H1 (cell line): ENCODE data around the gene ZWILCH. TPM values are rescaled to one million over a fixed set of nuclear protein-coding genes. Genes with fewer than 3 reads are reported as not detected.

Experiments
- SUZ12 ChIP-seq: fragments of 200-600 bp; sonication (generic); IDR thresholded peaks from 2 replicates; pipeline ENCODE4 v1.6.1; 2012; ENCODE audit warnings: mild to moderate bottlenecking, inconsistent platforms, low read length, moderate library complexity, mixed read lengths
- TAF7 ChIP-seq: optimal IDR thresholded peaks from 2 replicates; pipeline ENCODE3; 2011; ENCODE audit warnings: low read depth, mild to moderate bottlenecking, inconsistent platforms, low read length, moderate library complexity, borderline replicate concordance
- polyA plus RNA-seq, 7 experiments: library from polyadenylated mRNA; depleted of rRNA in 3 of 7; stranded (reverse) in 5 of 7; unstranded in 2 of 7; fragments of >200 nt in 5 of 7; fragments of 200-250 nt in 2 of 7; gene quantifications; 1 replicate in 5 of 7; 2 replicates in 1 of 7; 4 replicates in 1 of 7; pipeline versions ENCODE4 v1.2.1 to v1.2.3, GENCODE V29; 2011 to 2013; ENCODE audit warnings: missing spikeins in 2 of 7, mixed read lengths in 2 of 7
- total RNA-seq: library from RNA; stranded (reverse); fragmentation: NEBNext Ultra II Directional; extraction: Animal tissue kit (Norgen Biotek cat#: 25700); gene quantifications from 2 replicates; pipeline ENCODE4 v1.2.1, GENCODE V29; 2021
- TF ChIP-seq, protein P1 (sequence below): IDR thresholded peaks from 2 replicates; pipeline ENCODE4 v1.6.1; 2012; ENCODE audit warnings: low read length, inconsistent platforms

ZWILCH gene
- total and polyA plus RNA-seq, 2 of the 8 experiments (the other 6 are each of a cell fraction or from before 2014, with no cell fraction given) = 18.1 to 61.5 TPM

- TF ChIP-seq, protein P1, sequence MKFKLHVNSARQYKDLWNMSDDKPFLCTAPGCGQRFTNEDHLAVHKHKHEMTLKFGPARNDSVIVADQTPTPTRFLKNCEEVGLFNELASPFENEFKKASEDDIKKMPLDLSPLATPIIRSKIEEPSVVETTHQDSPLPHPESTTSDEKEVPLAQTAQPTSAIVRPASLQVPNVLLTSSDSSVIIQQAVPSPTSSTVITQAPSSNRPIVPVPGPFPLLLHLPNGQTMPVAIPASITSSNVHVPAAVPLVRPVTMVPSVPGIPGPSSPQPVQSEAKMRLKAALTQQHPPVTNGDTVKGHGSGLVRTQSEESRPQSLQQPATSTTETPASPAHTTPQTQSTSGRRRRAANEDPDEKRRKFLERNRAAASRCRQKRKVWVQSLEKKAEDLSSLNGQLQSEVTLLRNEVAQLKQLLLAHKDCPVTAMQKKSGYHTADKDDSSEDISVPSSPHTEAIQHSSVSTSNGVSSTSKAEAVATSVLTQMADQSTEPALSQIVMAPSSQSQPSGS = no peak
- TF ChIP-seq SUZ12 (no peak), TAF7 (no peak)
Measured at GRCh38 chr15:66523926-66524325, 18.8 kb downstream of the ZWILCH start (continued).
